Activated naive CD4-positive, alpha-beta T cell treated with anti-CD3 and anti-CD28 coated beads, Interleukin-2, amount 50 U/mL, for 16 hours (primary cell): Measurements from ENCODE around the gene KDM4E.

ENCODE experiments used
- DNase-seq: peaks from one replicate; pipeline ENCODE4 v3.0.0-alpha.2; 2020

The KDM4E gene

DNA sequence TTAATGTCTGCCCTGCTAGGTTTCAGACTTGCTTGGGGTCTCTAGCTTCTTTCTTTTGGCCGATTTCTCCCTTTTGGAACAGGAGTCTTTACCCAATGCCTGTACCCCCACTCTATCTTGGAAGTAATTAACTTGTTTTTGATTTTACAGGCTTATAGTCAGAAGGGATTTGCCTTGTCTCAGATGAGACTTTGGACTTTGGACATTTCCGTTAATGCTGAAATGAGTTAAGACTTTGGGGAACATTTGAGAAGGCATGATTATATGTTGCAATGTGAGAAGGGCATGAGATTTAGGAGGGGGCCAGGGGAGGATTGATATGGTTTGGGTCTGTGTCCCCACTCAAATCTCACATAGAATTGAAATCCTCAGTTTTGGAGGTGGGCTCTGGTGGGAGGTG, 29.3 kb downstream of the KDM4E start:
- no peak for DNase-seq

DNA sequence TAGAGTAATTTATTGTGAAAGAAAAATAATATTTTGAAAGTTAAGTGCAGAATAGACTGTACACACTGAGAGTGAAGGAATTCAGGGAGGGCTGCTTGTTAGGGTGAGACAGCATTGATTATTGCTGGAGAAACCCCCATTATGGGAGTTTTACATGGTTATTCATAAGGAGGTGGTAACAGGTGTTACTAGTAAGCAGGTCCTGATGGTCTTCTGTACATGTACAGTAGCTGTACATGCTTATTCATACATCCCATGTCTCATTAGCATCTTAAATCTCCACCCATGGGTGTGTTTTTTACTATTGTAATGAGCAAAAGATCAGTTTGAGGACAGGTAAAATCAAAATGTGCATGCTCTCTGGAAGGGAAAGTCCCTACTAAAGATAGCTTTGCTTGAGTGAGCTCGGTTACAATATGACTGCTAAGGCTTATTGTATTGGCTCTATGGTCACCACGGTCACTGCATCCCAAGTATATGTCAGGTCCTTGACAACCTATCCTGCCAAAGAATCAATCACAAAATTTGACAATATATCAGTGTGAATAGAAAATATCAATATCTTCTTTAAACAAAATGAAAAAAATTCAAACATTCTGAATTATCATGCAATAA, 30.3 kb downstream of the KDM4E start:
- no peak for DNase-seq

DNA sequence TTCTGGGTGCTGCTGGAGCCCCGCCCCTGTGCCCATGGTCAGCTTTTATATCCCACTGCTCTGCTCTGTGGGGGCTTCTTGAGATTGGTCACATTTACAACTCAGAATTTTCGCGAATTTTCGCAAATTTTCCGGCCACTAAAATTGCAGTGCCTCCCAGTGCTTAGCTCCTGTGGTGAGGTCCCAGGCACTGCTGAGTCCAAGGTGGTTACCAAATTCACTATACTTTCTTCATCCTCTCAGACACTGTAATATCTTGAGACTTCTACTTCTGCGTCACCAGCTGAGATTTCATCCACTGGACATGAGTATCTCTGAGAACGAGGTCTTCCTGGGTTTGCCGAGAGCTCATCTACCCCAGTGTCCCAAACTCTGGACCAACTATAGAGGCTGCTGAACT, 32.9 kb downstream of the KDM4E start:
- DNase-seq = no peak

DNA sequence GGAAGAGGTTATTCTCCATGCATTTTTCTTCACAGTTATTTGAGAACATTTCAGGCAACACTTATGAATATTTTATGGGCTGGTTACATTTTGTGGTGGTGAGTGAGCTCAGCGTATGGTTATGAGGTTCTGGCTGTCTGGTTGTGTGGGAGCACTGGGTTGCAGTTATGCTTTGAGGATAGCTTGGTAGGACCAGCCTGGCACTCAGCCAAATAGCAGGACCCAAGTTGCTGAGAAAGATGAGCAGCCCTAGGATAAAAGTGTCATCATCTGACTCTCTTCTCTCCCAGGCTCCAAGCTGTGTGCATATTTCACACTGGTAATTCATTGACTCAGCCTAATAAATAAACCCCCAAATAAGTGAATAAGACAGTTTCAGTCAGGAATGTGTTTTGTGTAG, 33.6 kb downstream of the KDM4E start:
- DNase-seq = no peak

DNA sequence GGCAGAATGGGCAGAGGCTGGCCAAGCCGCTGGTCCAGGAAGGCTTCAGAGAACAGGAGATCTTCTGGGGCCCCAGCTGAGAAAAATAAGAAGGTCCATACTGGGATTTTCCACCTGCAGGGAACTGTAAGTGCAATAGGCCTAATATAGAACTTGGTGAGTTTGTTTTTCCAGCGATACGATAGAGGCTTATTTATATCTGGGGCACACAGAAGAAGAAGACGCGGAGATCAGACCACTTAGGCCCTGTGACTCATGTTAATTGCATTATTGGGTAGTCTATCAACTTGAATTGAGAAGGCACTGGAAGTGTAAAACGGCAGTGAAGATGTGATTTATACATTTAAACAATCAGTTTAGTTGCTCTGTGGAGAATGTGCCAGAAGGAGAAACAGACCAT, 34.0 kb downstream of the KDM4E start:
- no peak for DNase-seq

DNA sequence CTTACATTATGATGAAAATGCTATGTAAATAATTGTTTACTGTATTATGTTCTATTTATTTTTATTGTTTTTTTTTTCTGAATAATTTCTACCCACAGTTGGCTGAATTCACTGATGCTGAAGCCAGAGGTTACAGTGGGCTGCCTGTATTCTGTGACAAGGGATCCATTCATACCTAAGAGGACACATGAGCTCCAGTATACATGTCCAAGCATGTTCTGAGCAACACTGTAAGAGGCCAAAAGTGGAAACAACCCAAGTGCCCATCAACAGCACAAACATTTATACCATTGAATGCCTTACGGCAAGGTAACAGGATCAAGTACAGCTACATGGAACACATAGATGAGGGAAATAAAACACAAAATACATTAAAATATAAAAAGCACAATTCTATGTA, 40.3 kb downstream of the KDM4E start:
- DNase-seq = no peak

DNA sequence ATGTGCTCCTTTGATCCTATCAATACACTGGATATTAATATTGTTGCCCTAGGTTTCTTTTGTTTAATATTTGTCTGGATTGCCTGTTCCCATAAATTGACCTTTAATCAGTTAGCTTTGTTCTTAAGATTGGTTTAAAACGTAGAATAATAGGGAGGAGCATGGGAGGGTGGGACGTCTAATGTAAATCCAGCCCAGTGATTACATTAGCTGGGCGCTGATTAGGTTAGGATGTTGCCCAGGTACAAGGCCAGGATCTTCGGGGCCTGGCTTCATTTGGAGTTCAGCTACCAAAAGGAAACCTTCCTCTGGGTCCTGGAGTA, 41.6 kb downstream of the KDM4E start, which contains the start of gene SRSF8:
SRSF8 (plus strand) TSS at position 204 of the 323 bp plus-strand sequence. CDS start 308 bp downstream, outside the sequence.
- no peak for DNase-seq

DNA sequence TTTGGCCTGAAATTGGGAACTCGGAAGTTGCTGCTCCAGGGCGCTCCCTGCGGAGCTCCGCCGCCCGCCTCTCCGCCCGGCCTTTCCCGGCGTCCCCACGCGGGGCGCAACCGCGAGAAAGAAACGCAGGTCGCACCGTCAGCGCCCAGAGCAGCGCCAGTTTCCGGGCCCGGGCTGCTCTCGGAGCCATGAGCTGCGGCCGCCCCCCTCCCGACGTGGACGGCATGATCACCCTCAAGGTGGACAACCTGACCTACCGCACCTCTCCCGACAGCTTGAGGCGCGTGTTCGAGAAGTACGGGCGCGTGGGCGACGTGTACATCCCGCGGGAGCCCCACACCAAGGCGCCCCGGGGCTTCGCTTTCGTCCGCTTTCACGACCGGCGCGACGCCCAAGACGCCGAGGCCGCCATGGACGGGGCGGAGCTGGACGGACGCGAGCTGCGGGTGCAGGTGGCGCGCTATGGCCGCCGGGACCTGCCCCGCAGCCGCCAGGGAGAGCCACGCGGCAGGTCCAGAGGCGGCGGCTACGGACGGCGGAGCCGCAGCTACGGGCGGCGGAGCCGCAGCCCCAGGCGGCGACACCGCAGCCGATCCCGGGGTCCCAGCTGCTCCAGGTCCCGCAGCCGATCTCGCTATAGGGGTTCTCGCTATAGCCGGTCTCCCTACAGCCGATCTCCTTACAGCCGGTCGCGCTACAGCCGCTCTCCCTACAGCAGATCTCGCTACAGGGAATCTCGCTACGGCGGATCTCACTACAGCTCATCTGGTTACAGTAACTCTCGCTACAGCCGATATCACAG, 42.2 kb downstream of the KDM4E start:
- peak; percentile 80 for DNase-seq

DNA sequence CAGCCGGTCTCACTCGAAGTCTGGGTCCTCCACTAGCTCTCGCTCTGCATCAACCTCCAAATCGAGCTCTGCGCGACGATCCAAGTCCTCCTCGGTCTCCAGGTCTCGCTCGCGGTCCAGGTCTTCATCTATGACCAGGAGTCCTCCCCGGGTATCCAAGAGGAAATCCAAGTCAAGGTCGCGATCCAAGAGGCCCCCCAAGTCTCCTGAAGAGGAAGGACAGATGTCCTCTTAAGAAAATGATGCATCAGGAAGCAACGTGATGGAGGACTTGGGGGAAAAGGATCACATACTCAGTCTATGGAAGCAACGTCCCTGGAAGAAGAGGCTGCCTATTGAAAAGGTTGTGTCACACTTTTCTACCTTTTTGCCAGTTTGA, 42.8 kb downstream of the KDM4E start:
- peak; percentile 50 for DNase-seq

DNA sequence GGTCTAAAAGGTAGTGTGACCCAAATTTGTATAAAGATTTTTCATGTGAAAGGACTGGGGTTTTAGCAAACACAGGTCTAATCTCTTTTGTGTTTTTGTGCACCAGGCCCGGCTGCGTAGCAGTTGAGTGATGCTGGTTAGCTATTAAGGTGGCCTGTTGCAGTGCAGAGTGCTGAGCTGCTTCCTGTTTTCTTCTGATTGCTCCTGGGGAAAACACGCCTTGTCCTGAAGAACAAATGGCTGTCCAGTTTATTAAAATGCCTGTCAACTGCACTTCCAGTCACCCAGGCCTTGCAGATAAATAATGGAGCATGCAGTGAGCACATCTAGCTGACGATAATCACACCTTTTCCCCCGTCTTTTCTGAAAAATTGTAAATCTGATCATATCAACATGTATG, 43.5 kb downstream of the KDM4E start:
- peak; percentile 62 for DNase-seq

DNA sequence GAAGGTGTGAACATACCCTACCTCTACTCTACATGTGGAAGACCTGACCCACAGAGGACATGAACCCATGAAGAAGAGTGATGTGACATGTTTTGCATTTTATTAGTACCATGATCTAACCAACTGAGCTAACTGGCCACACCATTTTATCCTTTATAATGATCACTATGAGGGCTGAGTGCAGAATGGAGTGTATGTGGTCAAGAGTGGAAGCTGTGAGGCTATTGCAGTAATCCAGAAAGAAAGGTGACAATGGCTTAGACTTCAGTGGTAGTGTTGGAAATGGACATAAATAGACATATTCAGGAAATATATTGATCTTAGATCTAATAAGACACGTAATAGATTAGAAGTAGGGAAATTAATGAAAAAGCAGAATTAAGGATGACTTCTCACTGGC, 45.4 kb downstream of the KDM4E start:
- no peak for DNase-seq

DNA sequence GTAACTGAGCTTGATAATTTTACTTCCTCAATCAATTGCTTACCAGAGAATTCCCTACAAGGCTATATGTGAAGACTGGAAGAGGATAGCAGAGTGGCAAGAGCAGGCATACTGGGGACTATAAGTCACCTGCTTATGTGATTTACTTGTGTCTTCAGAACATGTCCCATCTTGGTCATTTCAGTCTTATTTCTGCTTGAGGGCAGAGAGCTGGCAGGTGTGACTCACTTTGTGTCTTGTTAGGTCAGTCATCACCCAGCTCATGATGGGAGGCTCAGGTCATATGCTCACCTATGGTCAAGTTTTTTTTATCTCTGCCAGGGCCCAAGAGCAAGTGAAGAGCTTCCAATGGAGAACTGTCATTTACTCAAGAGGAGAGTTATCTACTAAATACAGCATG, 47.9 kb downstream of the KDM4E start:
- DNase-seq = no peak

DNA sequence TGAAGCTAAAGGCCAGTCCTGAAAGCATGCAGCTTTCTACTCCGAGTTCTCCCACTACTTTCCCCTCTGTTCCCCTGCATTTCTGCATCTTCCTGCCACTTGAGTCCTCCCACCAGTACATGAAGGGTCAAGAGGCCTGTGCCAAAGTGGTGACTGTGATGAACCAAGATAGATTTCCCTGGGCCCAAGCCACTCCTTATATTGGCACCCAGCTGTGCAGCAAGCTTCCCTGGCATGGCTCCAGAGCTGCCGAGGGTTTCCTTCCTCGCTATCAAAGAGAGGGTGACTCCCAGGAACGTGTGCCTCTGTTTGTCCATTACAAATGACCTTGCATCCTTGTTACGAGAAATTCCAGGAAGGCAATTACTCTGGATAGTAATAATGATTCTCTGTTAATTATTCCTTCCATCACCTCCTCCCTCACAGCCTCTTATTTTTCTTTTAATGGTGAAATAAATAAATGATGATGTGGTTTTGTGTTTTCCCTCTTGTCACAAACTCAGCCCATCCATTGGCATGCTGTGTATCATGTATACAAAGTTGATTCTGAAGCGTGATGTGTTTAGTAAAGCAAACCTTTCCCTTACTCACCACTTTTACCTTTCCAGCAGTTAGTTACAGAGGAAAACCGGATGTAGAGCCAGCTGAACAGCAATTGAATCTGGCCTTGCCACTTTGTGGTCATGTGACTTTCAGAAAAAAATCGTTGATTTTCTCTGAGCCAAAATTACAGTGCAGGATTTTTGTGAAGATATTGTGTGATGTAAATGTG, 49.9 kb downstream of the KDM4E start:
- no peak for DNase-seq

DNA sequence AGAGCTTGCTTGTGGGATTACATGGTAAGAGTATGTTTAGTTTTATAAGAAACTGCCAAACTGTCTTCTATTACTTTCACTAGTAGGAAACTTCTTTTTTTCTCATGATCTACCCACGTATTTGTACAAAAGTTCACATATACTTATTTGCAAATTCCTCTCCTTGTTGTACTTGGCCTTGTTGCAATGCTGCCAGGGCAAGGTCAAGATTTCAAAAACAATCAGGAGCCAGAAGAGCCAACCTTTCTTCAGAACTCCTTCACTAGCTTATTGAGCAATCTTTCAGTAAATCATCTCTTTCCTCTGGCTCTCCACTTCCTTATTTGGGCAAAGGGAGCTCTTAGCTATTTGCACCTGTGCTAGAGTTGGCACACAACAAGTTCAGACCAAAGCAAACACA, 51.4 kb downstream of the KDM4E start:
- DNase-seq = no peak

DNA sequence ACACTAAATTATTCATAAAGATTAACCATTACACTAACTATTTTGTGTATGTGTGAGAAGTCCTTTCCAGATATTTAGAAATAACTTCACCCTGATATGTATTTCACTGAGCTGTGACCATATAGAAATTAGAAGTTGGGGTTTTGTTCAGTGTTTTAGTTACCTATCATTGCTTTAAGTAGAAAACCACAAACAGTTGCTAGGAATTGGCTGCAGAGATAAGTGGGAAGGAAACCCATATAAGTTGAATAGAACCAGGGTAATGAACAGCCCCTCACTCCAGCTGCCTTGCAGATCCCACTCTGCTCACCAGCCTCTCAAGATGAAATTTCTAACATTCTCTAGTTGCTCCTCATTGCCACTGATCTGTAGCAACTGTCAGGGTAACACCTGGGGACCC, 51.9 kb downstream of the KDM4E start:
- no peak for DNase-seq
